Activated CD8-positive, alpha-beta memory T cell treated with anti-CD3 and anti-CD28 coated beads, Interleukin-2, amount 50 U/mL, for 1 hour (primary cell): ENCODE data around the gene EDDM13.
A peak's percentile ranks its signal among the peaks of the same experiment; 100 is the strongest.
"Not testable (repeated sequence)": the region's sequence is repeated elsewhere in the genome, so short reads cannot be mapped to it uniquely, and the experiment has no call there.

ENCODE experiments used
- DNase-seq: peaks from one replicate; pipeline ENCODE4 v3.0.0-alpha.2; 2020; ENCODE audit errors: extremely low read depth

EDDM13 gene

DNA sequence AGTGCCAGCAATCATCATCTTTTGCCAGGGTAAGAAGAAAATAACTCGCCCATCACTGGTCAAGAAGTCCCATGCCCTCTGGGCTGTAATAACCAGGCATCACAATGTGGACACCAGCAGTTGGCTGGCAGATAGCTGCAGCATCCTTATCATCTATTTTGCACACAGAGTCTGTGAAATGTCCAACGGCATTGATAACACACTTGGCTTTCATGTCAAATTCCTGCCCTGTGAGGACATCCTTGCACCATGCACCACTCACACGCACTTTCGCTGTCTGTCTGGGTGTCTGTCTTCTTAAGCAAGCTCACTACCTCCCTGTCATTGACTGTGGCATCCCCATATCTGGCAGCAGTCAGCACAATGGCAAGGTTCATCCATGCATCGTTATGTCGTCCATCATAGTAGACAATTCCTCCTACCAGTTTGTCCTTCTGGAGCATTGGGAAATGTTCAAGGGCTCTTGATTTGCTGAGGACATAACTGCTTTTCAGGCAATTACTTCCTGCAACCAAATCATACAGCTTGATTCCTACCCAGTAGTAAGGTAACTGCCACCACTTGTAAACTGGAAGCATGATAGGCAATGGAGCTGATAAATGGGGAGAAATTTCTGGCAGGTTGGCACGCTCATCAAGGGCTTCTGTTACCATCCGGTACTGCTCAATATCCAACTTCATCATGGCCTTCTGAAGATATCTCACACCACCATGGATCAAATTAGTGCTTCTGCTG is 48.9 kb downstream of the EDDM13 start:
- no peak for DNase-seq

DNA sequence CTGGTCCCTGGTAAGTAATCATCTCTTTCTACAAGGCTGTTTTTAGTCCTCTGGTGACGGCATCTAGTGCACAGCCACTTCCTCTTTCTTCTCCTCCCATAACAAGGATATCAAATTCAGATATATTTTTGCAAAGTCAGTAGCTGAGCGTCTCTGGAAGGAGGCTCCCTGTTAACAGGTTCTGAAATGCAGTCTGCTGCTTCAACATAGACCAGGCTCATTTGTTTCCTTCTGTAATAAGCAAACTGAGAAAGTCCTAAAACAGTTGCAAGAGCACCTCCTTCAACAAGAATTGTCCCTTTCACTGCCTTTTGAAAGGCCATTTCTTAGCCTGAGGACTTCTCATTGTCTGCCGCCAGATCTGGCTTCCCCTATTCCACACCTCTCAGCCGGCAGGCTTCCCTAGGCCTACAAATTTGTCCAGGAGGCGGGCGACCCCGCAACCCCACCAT is 49.5 kb downstream of the EDDM13 start:
- no peak for DNase-seq

DNA sequence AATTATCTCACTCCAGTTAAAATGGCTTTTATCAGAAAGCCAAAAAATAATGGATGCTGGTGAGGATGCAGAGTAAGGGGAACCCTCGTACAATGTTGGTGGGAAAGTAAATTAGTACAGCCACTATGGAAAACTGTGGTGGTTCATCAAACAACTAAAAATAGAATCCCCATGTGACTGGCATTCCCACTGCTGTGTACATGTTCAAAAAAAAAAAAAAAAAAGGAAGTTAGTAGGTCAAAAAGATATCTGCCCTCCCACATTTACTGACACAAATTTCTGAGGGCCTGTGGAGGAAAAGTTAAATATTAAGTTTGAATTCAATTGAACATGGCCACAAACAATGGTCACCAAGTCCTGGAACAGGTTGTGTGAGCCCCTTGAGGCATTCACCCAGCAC is 51.9 kb downstream of the EDDM13 start:
- DNase-seq, result no peak

DNA sequence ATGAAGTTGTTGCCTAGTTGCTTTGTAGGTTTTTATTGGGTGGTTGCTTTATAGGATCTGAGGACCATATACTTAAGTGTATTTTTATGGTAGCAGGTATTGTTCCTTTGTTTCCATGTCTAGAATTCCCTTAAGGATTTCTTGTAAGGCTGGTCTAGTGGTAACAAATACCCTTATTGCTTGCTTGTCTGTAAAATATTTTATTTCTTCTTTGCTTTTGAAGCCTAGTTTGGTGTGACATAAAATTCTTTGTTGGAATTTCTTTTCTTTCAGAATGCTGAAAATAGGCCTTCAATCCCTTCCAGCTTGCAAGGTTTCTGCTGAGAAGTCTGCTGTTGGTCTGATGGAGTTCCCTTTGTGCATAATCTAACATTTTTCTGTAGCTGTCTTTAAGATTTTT is 60.1 kb downstream of the EDDM13 start:
- no peak for DNase-seq

DNA sequence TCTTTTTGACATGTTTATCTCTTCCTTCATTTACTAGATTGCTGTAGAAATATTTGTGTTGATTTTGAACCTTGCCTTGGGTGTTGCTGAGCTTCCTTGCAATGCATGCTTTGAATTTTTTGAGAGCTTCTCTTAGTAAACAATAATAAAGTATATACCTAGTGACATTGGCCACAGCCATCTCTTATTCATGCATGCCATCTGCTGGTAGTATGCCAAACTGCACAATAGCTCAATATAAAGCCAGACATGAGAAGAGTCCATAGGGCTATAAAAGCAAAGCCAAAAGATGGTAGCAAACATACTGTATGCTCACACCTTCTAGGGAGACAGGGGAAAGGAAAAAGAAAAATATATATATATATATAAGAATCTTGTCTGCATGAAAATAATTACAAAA is 61.0 kb downstream of the EDDM13 start:
- DNase-seq, result no peak

DNA sequence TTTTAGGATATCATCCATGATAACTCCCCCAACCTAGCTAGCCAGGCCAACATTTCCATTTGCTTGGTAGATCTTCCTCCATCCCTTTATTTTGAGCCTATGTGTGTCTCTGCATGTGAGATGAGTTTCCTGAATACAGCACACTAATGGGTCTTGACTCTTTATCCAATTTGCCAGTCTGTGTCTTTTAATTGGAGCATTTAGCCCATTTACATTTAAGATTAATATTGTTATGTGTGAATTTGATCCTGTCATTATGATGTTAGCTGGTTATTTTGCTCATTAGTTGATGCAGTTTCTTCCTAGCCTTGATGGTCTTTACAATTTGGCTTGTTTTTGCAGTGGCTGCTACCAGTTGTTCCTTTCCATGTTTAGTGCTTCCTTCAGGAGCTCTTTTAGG is 62.8 kb downstream of the EDDM13 start:
- not testable (repeated sequence) for DNase-seq

DNA sequence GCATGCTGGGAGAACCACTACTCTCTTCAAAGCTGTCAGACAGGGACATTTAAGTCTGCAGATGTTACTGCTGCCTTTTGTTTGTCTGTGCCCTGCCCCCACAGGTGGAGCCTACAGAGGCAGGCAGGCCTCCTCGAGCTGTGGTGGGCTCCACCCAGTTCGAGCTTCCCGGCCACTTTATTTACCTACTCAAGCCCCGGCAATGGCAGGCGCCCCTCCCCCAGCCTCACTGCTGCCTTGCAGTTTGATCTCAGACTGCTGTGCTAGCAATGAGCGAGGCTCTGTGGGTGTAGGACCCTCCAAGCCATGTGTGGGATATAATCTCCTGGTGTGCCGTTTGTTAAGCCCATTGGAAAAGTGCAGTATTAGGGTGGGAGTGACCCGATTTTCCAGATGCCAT is 64.5 kb downstream of the EDDM13 start:
- not testable (repeated sequence) for DNase-seq

DNA sequence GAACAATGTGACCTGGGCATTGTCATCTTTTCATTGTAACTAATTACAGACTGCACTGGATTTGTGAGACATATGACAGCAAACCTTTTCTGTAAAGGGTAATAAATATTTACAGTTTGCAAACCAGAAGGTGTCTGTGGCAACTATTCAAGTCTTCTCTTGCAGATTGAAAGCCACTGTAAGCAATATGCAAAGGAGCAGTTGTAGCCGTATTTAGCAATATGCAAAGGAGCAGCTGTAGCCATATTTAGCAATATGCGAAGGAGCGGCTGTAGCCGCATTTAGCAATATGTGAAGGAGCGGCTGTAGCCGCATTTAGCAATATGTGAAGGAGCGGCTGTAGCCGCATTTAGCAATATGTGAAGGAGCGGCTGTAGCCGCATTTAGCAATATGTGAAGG is 66.5 kb downstream of the EDDM13 start:
- DNase-seq, result not testable (repeated sequence)

DNA sequence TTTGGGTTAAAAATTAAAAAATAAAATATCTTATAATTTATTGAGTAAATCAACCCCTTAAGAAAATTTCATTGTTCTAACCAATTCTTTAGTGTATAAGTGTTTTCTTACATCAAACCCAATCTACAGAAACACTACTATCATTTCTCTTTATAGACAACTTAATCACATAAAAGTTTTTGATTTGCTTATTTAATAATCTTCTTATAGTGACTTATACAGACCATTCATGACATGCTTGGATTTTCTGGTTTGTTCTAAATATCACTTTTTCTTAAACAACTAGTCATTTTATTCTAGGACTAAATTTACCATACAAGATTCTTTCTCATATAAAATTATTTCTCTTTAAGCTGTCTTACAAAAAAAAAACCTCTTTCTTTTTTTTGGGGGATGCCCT is 69.4 kb downstream of the EDDM13 start:
- no peak for DNase-seq

DNA sequence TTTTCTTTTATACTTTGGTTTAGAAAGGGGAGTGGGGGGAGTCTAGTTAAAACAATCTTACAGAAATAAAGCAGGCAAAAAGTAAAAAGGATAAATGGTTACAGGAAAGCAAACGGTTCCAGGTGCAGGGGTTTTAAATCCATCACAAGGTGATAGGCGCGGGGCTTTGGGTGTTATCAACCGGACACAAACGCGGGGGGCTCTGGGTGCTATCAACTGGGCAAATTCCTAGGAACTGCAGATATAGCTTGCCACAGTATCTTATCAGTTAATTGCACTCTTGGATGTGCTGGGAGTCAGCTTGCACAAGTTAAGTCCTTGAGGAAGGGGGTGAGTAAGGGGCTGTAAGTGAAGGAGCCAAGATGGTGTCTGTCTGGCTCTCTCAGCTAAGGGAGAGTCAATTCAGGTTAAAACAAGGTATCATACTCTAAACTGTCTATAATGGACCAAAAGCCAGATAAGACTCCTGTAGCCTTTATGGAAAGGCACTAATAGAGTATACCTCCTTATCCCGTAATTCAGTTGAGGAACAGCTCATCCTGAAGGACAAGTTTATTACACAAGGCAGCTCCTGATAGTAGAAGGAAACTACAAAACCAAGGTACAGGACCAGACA is 74.7 kb downstream of the EDDM13 start:
- no peak for DNase-seq

DNA sequence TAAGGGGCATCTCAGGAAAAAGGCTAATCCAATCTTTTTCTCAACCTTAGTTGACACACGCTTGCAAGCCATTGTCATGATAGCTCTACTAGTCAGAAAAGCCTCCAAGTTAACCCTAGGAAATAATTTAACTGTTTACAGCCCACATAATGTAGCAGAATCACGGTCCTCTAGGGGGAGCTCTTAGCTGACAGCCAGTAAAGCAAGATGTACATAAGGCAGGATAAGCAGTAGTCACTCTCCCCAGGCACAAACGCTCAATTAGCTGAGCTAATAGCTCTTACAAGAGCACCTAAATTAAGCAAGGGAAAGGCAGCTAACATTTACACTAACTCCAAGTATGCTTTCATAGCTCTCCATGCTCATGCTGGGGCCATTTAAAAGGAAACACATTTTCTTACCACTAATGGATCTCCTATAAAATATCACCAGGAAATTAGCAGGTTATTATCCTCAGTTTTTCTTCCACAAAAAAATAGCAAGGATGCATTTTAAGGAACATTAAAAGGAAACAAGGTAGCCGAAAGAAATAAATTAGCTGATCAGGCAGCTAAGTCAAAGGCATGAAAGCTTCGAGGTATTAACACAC is 75.8 kb downstream of the EDDM13 start:
- DNase-seq, result no peak

DNA sequence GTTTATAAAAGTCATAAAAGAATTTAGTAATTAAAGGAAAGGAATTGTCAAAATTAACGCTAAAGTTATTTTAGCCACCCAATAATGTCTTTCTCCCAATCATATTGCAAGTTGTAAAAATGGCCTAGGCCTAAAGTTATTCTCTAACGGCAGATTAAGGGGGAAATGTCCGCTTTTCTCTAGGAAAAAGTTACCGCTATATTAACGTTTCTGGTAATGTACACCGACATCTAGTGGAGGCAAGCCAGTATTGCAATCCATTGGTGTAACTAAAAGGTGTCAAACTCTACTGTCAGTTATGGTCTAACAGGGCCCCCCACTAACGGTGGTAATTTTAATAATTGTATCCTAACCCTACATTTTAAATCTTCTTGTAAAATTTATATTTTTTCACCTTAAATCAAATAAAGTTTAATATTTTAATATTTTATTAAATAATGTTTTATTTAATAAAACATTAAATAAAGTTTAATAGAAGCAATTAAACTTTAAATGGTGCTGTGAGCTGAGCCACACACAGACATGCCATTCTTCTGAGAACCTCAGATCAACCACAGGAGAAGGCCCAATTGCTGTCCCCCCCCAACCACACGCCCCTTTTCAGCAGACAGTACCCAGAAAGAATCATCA is 78.0 kb downstream of the EDDM13 start:
- DNase-seq, result peak; percentile 12

DNA sequence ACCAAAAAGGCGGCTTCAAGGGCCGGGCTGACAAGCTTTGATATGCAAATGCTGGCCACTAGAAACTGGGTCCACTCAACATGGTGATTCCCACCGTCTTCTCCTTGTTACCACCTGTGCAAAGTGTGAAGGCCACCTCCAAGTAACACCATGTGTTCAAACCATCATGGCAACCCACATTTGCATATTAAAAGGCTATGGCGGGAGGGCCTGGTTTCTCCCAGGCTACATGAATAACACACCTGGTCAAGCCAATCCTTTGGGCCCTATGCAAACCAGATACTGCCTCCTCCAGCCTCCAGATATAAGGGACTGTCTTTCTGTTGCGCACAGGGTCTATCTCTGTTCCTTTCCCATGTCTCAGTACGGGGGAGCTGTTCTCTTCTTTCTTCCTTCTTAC is 78.7 kb downstream of the EDDM13 start:
- DNase-seq, result no peak

DNA sequence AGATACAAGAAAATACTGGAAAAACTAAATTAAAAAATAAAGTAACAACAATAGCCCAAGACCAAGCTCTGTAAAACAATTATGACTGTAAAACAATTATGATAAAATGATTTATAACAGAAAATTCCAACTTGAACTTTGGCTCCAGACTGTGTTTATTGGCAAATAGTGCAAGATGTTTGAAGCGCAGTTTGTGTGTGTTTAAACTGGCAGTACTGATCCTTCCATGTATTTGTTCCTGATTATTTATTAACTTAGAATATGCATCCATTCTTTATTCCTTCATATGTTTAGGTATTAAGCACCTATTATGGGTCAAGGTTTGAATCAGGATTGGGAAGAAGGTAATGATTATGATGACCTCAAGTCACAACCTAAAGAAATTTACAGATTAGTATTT is 83.0 kb downstream of the EDDM13 start:
- no peak for DNase-seq

DNA sequence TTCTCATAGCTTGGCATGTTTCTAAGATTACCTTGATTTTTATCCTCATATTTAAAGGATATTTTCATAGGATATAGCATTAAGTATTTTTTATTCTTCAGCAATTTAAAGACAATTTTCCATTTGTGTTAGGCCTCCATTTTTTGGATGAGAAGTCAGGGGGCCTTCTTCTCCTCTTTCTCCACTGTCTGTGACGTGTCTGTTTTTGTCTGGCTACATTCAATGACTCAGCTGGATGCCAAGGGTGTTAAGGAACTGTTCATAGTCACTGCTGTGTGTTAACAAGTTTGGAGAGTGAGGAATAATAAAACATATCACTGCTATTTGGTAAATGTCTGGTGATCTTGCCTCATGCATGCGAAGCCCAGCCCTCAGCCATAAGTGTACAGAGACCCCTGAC is 84.4 kb downstream of the EDDM13 start:
- DNase-seq, result no peak
